G401 (cell line): ENCODE measurements around the gene TBC1D22A. TPM values are rescaled to one million over a fixed set of nuclear protein-coding genes. Genes with fewer than 3 reads are reported as not detected.

ENCODE experiments used
- DNase-seq: peaks from one replicate; pipeline ENCODE4 v3.0.0-alpha.2; 2015; ENCODE audit warnings: low spot score
- in situ Hi-C: cut with HindIII; loops from 2 replicates; pipeline ENCODE4 v1.10.0; 2016; ENCODE audit warnings: low sequenced_read_pairs, mixed read lengths
- total RNA-seq: library from RNA; depleted of rRNA; stranded (reverse); fragments of >200 nt; shearing (Covaris generic); gene quantifications from 2 replicates; pipeline ENCODE4 v1.2.3, GENCODE V29; 2014

The TBC1D22A gene
- total RNA-seq, 1 experiment from 2014 or later, result 11.1 TPM

- no peak for DNase-seq
- in situ Hi-C loops, result no loop called here
Observed at GRCh38 chr22:46907241-46908215, 145.1 kb downstream of the TBC1D22A start.

DNA sequence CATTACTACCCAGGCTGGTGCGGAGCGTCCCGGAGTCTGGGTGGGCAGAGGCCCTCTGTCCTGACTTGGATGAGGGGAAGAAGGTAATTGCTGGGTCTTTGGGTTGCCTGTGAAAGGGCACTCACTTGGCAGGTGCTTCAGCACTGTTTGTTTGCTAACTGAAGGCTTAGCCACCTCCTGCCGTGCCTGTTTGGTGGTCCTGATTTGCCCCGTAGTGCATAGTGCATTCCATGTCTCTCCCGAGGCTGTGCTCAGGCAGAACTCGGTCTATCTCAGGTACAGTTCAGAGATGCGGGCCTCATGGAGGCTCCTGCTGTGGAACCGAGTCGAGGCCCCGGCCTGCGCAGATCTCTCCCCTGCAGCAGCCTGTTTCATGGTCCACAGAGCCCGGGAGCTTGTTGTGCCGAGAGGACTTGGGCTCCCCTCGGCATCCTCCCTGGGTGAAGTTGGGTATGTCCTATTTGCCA lies 146.2 kb downstream of the TBC1D22A start:
- DNase-seq, result no peak
- in situ Hi-C loops, result no loop called here

- in situ Hi-C loops, result no loop called here
Observed at GRCh38 chr22:46909237-46910030, 147.0 kb downstream of the TBC1D22A start.

GRCh38 chr22:46910624-46911023 lies 148.2 kb downstream of the TBC1D22A start:
- DNase-seq, result no peak
- in situ Hi-C loops, result no loop called here

More at GRCh38 chr22:46909237-46910030, 147.0 kb downstream of the TBC1D22A start:
- no peak for DNase-seq

GRCh38 chr22:46911346-46911745 lies 148.9 kb downstream of the TBC1D22A start:
- no peak for DNase-seq
- in situ Hi-C loops, result no loop called here

DNA sequence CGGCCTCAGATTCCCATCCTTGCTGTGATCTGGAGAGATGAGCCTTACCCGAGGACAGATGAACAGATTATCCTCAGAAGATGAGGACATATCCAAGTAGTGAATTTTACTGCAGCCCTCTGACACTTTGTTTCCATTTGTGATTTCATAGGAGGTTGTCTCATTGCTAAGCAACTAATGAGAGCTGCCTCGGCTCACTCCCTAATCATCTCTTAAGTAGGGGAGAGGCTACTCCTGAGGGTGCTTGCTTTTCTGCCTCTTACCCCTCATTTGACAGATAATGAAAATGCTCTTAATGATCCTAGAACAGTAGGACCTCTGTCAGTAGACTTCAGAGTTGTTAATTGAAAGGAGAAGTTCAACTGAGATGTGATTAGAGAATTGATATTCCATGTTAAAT lies 150.9 kb downstream of the TBC1D22A start:
- in situ Hi-C loops, result no loop called here
- DNase-seq, result no peak

GRCh38 chr22:46914481-46914880 lies 152.0 kb downstream of the TBC1D22A start:
- DNase-seq, result no peak
- in situ Hi-C loops, result no loop called here

DNA sequence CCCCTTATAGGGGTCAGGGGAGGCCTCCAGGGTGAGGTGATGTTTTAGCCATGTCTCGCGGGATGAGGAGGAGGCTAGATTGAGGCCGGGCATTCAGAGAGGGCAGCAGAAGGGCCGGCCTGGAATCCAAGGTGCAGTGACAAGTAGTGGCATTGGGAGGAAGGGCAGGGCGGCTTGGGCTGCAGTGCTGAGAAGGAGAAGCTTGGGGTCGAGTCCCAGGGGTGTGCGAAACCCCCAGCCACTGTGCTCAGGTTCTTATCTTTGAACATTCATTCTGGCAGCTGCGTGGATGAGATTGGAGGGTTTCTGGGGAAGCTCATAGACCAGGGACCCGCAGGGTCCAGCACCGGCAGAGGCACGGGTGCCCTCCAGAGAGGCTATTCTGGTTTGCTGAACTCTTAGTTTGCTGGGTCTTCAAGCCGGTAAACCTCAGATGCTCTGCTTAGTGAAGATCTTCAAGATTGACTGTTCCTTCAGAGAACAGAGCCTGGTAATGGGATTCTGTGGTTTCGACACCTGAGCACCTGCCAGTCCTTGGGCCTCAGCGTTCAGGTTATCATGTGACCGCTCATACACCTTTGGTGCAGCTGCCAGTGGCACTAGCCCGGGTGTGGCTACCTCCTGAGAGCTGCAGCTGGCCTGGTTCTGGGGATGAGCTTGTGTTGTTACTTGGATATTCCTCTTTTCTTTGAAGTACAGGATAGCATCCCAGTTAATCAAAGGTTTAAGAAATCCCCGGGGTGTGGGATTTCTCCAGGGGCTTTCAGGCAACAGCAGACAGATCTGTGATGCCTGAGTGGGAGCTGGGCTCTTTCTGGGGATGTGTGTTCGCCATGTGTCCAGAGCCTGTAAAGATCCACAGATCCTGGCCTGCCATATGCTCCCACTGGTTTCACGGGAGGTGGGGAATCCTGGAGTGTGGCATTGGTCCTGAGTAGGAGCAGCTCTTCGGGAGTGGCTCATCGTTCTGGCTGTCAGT lies 152.8 kb downstream of the TBC1D22A start:
- in situ Hi-C loops, result no loop called here
- no peak for DNase-seq

DNA sequence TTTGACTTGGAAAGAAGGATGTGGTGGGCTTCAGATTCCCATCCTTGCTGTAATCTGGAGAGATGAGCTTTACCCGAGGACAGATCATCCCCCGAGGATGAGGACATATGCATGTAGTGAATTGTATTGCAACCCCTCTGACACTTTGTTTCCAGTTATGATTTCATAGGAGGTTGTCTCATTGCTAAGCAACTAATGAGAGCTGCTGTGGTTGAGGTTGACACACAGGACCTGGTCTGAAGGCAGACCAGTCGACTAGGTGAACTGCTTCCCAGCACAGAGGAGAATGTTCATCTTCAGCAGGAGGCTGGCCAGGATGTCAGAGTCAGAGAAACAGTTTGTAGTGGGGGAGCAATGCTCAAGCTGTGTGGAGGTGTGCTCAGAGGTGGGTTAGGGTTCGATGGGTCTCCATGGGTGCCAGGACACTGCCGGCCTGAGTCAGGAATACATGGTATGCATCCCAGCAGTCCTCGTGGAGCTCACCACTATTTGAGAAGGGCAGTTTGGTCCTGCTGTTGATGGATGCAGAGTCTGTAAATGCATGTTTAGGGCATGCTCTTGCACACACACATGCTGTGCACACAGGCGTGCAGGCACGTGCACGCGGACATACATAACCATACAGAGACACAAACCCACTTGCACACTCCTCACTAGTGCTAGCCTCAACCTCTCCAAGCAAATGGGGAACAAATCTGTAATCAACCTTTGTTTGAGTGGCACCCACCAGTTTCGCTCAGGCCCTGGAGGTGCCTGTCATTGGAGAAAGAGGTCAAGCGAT lies 153.7 kb downstream of the TBC1D22A start:
- in situ Hi-C loops, result no loop called here
- no peak for DNase-seq

GRCh38 chr22:46916886-46917770 lies 154.7 kb downstream of the TBC1D22A start:
- DNase-seq, result no peak
- in situ Hi-C loops, result no loop called here

- in situ Hi-C loops, result no loop called here
- DNase-seq, result no peak
Observed at GRCh38 chr22:46917771-46918101, 155.3 kb downstream of the TBC1D22A start.

- no peak for DNase-seq
- in situ Hi-C loops, result no loop called here
Observed at GRCh38 chr22:46918197-46918596, 155.7 kb downstream of the TBC1D22A start.

DNA sequence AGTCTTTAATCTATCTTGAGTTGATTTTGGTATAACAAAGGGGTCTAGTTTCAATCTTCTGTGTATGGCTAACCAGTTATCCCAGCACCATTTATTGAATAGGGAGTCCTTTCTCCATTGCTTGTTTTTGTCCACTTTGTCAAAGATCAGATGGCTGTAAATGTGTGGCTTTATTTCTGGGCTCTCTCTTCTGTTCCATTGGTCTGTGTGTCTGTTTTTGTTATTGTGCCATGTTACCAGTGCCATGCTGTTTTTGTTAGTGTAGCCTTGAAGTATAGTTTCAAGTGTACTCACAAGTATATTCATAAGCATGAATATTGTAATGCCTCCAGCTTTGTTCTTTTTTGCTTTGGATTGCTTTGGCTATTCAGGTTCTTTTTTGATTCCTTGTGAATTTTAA lies 159.6 kb downstream of the TBC1D22A start:
- in situ Hi-C loops, result no loop called here
- DNase-seq, result no peak

- DNase-seq, result no peak
Observed at GRCh38 chr22:46923394-46923793, 160.9 kb downstream of the TBC1D22A start.

GRCh38 chr22:46925818-46926217 lies 163.4 kb downstream of the TBC1D22A start:
- in situ Hi-C loops, result no loop called here
- DNase-seq, result no peak

More at GRCh38 chr22:46923394-46923793, 160.9 kb downstream of the TBC1D22A start:
- in situ Hi-C loops, result no loop called here

- in situ Hi-C loops, result no loop called here
- DNase-seq, result no peak
Observed at GRCh38 chr22:46929046-46929709, 166.7 kb downstream of the TBC1D22A start.

- DNase-seq, result no peak
- in situ Hi-C loops, result no loop called here
Observed at GRCh38 chr22:46929710-46930204, 167.3 kb downstream of the TBC1D22A start.
